ENCODE data around the gene RPS21. TPM values are rescaled to one million over a fixed set of nuclear protein-coding genes. Genes with fewer than 3 reads are reported as not detected.

RPS21 gene
- total RNA-seq, 1 experiment from 2014 or later = 2,418 TPM

GRCh38 chr20:62353289-62354030 lies 33.4 kb upstream of the RPS21 start:
- no peak for DNase-seq (ENCODE audit: low read depth)

GRCh38 chr20:62354031-62354808 lies 32.7 kb upstream of the RPS21 start:
- no peak for DNase-seq (ENCODE audit: low read depth)

GRCh38 chr20:62354811-62355341 lies 32.0 kb upstream of the RPS21 start:
- no peak for DNase-seq (ENCODE audit: low read depth)

DNA sequence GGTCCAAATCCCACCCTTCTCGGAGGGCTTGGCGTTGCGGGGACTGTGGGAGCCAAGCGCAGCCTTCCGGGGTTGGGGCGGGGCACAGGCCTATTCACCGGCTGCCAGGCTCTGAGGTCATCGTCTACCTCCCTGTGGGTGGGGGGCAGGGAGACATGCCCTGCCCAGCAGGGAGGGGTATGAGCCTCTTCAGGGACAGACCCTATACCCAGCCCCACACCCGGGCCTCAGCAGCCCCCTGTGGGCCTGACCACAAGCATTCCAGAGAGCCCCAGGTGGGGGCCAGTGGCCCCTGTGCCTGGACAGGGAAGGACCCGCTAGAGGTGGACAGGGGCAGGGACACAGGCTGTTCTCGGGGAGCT lies 31.4 kb upstream of the RPS21 start:
- DNase-seq (ENCODE audit: low read depth) = no peak

DNA sequence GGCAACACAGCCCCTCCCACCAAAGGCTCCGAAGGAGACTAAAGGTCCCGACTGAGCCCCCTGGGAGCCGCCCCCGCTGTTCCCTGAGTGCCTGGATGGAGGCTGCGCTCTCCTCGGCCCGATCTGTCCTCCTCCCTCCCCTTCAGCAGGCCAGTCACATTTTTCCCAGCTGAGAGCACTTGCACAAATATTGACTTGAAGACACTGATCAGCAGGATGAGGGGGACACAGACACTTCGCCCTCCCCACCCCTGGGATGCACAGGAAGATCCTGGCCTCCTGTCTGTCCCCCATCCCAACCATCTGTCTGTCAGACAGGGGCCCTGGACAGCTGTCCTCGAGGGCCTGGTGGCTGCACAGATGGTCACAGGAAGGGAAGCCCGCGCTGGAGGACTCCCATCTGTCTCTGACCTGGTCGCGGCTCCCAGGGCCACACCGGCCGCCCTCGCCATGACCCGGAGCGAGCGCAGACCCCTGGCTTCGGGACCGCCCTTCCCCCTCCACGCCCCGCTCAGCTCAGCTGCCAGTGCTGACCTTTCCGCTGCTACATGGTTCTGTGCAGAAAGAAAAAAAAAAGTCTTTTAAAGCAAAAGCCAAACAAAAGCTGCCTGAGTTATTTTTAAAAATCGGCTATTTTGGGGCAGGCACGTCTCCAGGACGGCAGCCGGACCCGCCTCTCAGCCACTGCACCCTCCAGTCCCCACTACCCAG lies 30.9 kb upstream of the RPS21 start:
- DNase-seq (ENCODE audit: low read depth) = no peak

DNA sequence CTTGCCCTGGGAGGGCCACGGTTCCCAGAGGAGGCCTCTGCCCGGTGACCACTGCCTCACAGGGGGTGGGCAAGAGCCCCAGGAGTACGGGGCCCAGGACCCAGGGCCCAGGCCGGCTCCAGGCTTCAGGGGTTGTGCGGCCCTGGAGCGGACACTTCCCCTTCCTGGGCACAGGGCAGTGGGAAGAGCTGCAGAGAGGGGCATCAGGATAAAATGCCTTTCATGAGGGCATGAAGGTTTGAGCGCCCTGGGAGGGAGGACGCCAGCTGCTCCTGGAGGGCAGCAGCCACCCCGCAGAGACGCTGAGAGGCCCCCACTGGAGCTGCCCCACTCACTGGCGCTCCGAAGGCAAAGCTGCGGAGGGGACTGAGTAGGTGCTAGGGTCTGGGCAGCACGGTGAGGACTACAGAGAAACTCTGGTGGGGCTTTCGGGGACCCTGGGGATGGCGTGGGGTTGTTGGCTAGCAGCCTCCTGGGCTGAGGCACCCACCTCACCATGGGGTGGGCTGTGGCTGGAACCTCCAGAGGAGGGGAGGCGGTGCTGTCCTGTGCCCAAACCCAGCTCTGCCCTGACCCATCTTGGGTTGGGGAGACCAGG lies 30.2 kb upstream of the RPS21 start:
- DNase-seq (ENCODE audit: low read depth) = no peak

DNA sequence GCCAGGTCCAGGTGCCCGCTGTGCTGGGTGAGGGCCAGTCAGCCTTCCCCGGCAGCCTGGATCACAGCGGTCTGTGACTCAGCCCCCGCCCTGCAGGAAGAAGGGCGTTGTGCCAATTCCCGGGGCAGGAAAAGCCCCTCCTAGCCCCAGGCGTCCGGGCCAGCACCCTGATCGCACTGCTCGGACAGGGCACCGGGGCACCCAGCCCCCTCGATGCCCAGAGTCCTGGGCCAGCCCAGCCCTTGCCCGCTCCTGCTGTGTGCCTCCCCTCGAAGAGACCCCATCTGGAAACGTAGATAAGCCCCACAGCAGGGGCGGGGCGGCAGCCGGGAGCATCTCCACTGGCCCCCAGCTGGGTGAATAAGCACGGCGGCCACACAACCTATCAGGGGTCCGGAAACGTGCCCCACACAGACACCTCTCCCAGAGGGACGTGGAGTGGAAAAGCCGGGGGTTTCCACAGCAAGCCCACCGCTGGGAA lies 29.7 kb upstream of the RPS21 start:
- DNase-seq (ENCODE audit: low read depth) = peak; percentile 80

GRCh38 chr20:62357681-62358080 lies 29.2 kb upstream of the RPS21 start:
- DNase-seq (ENCODE audit: low read depth) = no peak

DNA sequence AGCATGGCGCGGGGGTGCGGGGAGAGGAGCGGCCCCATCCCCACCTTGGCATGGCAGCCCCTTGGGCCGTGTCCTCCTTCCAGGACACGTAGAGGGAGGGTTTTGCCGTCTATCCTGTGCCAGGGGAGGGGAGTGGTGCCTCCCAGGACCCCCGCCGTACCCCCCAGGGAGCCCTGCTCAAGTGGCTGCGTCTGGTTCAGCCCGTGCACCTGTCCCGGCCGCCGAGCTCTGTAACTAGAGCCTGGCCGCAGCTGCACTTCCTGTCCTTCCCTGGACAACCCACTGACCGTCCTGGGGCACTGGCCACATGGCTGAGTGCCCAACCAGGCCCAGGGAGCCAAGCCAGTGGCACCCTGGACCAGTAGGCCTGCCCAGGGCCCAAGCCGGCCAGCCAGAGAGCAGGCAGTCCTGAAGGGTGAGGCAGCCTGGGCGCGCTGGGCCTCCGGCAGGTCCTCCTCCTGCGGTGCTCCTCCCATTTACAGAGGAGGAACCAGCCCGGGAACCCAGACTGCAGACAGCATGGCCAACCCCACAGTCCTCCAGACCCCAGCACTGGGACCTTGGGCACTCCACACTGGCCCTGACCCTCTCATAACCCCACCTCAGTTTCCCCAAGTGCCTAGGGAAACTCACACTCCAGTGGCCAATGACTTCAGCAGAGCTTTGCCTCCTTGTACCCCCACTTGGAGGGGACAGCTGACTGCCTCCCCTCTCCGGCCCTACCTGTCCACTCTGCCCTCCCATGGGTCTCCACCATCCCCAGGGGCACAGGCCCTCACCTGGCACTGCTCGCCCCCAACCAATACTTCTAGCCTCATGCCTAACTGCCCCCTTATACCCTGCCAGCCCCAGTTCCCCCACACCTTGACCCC lies 28.5 kb upstream of the RPS21 start:
- no peak for DNase-seq (ENCODE audit: low read depth)

- DNase-seq (ENCODE audit: low read depth) = no peak
Measured at GRCh38 chr20:62359043-62359490, 27.8 kb upstream of the RPS21 start.

- DNase-seq (ENCODE audit: low read depth) = peak; percentile 94
Measured at GRCh38 chr20:62359491-62360121, 27.3 kb upstream of the RPS21 start.

- no peak for DNase-seq (ENCODE audit: low read depth)
Measured at GRCh38 chr20:62360854-62361798, 25.8 kb upstream of the RPS21 start.

GRCh38 chr20:62361799-62362589 lies 24.9 kb upstream of the RPS21 start:
- no peak for DNase-seq (ENCODE audit: low read depth)

DNA sequence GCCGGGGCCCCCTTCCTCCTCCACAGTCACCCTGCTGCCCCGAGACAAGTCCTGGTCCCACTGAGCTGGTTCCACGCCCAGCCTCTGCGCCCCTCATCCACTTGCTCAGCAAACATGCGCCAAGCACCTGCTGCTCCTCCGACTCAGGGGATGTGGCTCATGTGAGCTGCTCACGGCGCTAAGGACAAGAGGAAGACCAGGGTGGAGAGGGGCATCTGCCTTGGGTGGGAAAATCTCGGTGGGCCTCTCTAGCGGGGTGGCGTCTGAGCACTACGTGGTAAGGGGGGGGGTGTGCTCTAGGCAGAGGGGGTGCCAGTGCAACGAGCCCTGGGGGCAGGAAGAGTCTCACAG lies 24.3 kb upstream of the RPS21 start:
- DNase-seq (ENCODE audit: low read depth) = no peak

DNA sequence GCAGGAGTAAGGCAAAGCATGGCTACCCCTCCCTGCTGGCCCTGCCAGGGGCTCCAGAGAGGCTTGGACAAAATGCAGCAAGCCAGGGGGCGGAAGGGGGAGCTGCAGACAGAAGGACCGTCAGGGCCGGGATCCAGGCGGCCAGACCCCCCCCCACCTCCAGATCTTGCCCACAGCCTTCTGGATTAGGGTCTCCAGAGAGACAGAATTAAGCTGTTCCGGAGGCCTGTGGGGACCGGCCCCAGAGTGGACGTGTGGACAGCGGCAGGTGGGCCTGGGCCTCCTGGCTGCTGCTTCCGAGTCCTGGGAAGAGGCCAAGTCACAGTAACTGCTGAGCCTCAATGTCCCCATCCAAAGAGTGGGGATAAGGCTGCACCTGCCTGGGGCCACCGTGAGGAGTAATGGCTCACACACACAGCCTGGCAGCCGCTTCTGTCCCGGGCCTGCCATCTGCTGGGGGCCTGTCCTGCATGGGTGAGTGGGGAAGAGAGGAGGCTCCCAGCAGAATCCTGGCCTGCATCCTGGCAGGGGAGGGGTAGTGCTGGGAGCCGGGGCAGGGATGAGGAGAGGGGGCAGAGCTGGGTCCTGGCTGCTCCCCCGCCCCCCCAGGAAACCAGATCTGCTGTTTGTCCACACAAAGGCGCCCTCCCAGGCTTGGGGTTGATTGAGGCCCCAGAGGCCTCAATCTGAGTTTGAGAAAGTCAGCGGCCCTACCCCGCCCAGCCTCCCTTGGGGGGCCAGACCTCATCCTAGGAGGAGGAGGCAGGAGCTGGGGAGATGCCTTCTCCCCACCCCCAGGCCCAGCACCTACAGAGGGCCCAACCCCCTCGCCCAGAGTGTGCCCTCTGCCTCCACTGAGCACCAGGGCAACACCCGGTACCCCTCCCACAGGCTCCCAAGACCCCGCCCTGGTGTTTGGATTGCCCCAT lies 23.6 kb upstream of the RPS21 start:
- no peak for DNase-seq (ENCODE audit: low read depth)

GRCh38 chr20:62363920-62364851 lies 22.7 kb upstream of the RPS21 start:
- no peak for DNase-seq (ENCODE audit: low read depth)

Data from HT1080 (cell line).